NT2/D1 (cell line): Measurements from ENCODE around the gene GPRC5C.

Experiments
- SUZ12 ChIP-seq: IDR thresholded peaks from 2 replicates; pipeline ENCODE4 v1.6.1; 2011; ENCODE audit not compliant: insufficient read length, insufficient read depth; ENCODE audit errors: extremely low read depth
- YY1 ChIP-seq: IDR thresholded peaks from 2 replicates; pipeline ENCODE4 v1.6.1; 2011; ENCODE audit not compliant: insufficient read length, insufficient read depth
- ZNF274 ChIP-seq: IDR thresholded peaks from 2 replicates; pipeline ENCODE4 v1.6.1; 2011; ENCODE audit warnings: mild to moderate bottlenecking, low read depth, low read length

GRCh38 chr17:74452033-74452840 is 20.3 kb downstream of the GPRC5C start:
- TF ChIP-seq SUZ12 (no peak), YY1 (no peak), ZNF274 (no peak)
